Progenitor cell of endocrine pancreas (in vitro differentiated cells): Measurements from ENCODE around the gene SLC38A10. TPM values are rescaled to one million over a fixed set of nuclear protein-coding genes. Genes with fewer than 3 reads are reported as not detected.

Source experiments
- DNase-seq: peaks from one replicate; pipeline ENCODE4 v3.0.0; 2021; ENCODE audit warnings: low spot score; ENCODE audit not compliant: unreplicated experiment
- H3K27ac Mint-ChIP-seq: 2 replicates; pipeline ENCODE4 v1.8.0; 2021; ENCODE audit warnings: mild to moderate bottlenecking, moderate library complexity, mixed read lengths
- H3K27me3 Mint-ChIP-seq: 2 replicates; pipeline ENCODE4 v1.8.0; 2021; ENCODE audit warnings: mixed read lengths
- H3K36me3 Mint-ChIP-seq: 2 replicates; pipeline ENCODE4 v1.8.0; 2022; ENCODE audit warnings: mixed read lengths; ENCODE audit not compliant: insufficient read depth
- H3K4me1 Mint-ChIP-seq: 2 replicates; pipeline ENCODE4 v1.8.0; 2021; ENCODE audit warnings: low read depth, mixed read lengths
- H3K4me3 Mint-ChIP-seq: 2 replicates; pipeline ENCODE4 v1.8.0; 2021; ENCODE audit warnings: low read depth, mild to moderate bottlenecking, moderate library complexity, mixed read lengths
- H3K9me3 Mint-ChIP-seq: 2 replicates; pipeline ENCODE4 v1.8.0; 2021; ENCODE audit warnings: low read depth, mixed read lengths
- total RNA-seq: library from RNA; stranded (reverse); gene quantifications from 2 replicates; pipeline ENCODE4 v1.2.1, GENCODE V29; 2021
- TF ChIP-seq, protein P1 (sequence below): fragments of 200-600 bp; sonication (generic); IDR thresholded peaks from one replicate; pipeline ENCODE4 v1.5.0; 2021; ENCODE audit warnings: antibody characterized with exemption, mild to moderate bottlenecking; ENCODE audit not compliant: unreplicated experiment

SLC38A10 gene
- total RNA-seq, 1 donor from 2014 or later = 130 TPM

- no peaks in the 10 kb centered on the region for H3K9me3 Mint-ChIP-seq
- TF ChIP-seq, protein P1, sequence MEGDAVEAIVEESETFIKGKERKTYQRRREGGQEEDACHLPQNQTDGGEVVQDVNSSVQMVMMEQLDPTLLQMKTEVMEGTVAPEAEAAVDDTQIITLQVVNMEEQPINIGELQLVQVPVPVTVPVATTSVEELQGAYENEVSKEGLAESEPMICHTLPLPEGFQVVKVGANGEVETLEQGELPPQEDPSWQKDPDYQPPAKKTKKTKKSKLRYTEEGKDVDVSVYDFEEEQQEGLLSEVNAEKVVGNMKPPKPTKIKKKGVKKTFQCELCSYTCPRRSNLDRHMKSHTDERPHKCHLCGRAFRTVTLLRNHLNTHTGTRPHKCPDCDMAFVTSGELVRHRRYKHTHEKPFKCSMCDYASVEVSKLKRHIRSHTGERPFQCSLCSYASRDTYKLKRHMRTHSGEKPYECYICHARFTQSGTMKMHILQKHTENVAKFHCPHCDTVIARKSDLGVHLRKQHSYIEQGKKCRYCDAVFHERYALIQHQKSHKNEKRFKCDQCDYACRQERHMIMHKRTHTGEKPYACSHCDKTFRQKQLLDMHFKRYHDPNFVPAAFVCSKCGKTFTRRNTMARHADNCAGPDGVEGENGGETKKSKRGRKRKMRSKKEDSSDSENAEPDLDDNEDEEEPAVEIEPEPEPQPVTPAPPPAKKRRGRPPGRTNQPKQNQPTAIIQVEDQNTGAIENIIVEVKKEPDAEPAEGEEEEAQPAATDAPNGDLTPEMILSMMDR = no peak
- H3K4me1 Mint-ChIP-seq = peaks cover 6% of the 10 kb centered on the region
- H3K4me3 Mint-ChIP-seq = no peak overlapping the region
- H3K36me3 Mint-ChIP-seq = no peaks in the 10 kb centered on the region
- peaks cover 4% of the 10 kb centered on the region for H3K27me3 Mint-ChIP-seq
- no peak overlapping the region for H3K27ac Mint-ChIP-seq
- DNase-seq = no peak
Measured at GRCh38 chr17:81301195-81302144, 6.4 kb upstream of the SLC38A10 start.

GRCh38 chr17:81300586-81301155, 5.6 kb upstream of the SLC38A10 start:
- Mint-ChIP-seq H3K9me3 (no peaks in the 10 kb centered on the region), H3K4me3 (no peak overlapping the region), H3K27me3 (peaks cover 4% of the 10 kb centered on the region), H3K36me3 (no peaks in the 10 kb centered on the region), H3K4me1 (peaks cover 9% of the 10 kb centered on the region), H3K27ac (no peak overlapping the region)
- TF ChIP-seq, protein P1 = no peak
- no peak for DNase-seq

- peaks cover 4% of the 10 kb centered on the region for H3K27me3 Mint-ChIP-seq
Measured at GRCh38 chr17:81299846-81300585, 4.9 kb upstream of the SLC38A10 start.

DNA sequence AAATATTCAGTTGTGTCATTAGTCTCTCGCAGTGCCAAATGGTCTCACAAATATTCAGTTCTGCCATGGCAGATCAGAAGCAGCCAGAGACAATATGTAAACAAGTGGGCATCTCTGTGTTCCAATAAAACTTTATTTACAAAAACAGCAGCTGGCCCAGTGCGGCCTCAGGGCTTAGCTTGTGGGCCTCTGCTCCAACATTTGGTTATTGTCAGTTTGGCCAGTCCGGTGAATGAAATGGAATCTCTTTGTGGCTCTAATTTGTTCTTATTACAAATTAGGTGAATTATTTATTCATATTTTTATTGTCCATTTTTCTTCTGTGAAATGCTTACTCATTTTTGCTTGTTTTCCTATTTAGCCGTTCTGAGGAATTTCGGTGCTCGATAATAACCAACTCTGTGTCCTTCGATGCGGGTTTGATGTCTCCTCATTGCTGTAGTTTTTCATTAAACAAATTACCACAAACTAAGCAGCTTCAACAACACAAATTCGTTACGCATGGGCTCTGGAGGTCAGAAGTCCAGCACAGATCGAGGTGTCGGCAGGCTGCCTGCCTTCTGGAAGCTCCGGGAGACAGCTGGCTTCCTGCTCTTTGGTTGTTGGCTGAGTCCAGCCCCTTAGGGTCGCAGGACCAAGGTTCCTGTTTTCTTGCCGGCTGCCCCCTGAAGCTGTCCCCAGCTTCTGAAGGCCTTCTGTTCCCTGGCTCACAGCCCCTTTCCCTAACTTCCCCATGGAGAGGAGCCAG, 4.1 kb upstream of the SLC38A10 start:
- Mint-ChIP-seq H3K27ac (no peak overlapping the region), H3K27me3 (peaks cover 4% of the 10 kb centered on the region)
- no peak for DNase-seq

More at GRCh38 chr17:81299846-81300585, 4.9 kb upstream of the SLC38A10 start:
- Mint-ChIP-seq H3K9me3 (no peaks in the 10 kb centered on the region), H3K27ac (no peak overlapping the region), H3K4me1 (peaks cover 13% of the 10 kb centered on the region), H3K4me3 (no peak overlapping the region), H3K36me3 (no peaks in the 10 kb centered on the region)
- DNase-seq = no peak
- TF ChIP-seq, protein P1 = no peak

More for the DNA sequence above, 4.1 kb upstream of the SLC38A10 start:
- H3K4me1 Mint-ChIP-seq = peaks cover 16% of the 10 kb centered on the region
- H3K36me3 Mint-ChIP-seq = no peaks in the 10 kb centered on the region
- H3K9me3 Mint-ChIP-seq = no peaks in the 10 kb centered on the region
- H3K4me3 Mint-ChIP-seq = no peak overlapping the region
- TF ChIP-seq, protein P1 = no peak
